Right lobe of liver (tissue), 4 donors: ENCODE measurements around the gene GABRB2.

Source experiments
- POLR2A ChIP-seq: fragments of 450-650 bp; IDR thresholded peaks from one replicate; pipeline ENCODE4 v1.6.1; 2017; ENCODE audit warnings: antibody characterized with exemption, mild to moderate bottlenecking
- TF ChIP-seq, protein P1 (sequence below), 4 donors: fragments of 200-600 bp in 3 of 4; fragments of 450-650 bp in 1 of 4; IDR thresholded peaks; one replicate each; pipeline versions ENCODE4 v1.5.1 to v1.8.0; 2016 to 2022; ENCODE audit warnings: antibody characterized with exemption in 4 of 4, mild to moderate bottlenecking in 2 of 4
- donor health status: DM: no; HTN: no; CAD: no.
- donor health status: DM: no; HTN: no; CAD: no.
- donor health status: DM: no; HTN: yes; CAD: no.

- TF ChIP-seq, protein P1, sequence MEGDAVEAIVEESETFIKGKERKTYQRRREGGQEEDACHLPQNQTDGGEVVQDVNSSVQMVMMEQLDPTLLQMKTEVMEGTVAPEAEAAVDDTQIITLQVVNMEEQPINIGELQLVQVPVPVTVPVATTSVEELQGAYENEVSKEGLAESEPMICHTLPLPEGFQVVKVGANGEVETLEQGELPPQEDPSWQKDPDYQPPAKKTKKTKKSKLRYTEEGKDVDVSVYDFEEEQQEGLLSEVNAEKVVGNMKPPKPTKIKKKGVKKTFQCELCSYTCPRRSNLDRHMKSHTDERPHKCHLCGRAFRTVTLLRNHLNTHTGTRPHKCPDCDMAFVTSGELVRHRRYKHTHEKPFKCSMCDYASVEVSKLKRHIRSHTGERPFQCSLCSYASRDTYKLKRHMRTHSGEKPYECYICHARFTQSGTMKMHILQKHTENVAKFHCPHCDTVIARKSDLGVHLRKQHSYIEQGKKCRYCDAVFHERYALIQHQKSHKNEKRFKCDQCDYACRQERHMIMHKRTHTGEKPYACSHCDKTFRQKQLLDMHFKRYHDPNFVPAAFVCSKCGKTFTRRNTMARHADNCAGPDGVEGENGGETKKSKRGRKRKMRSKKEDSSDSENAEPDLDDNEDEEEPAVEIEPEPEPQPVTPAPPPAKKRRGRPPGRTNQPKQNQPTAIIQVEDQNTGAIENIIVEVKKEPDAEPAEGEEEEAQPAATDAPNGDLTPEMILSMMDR (IDR thresholded peaks at IDR 0.05), result no peak
- TF ChIP-seq POLR2A, result no peak
These were observed 155.5 kb downstream of the GABRB2 start for GRCh38 chr5:161391016-161391415.
